HG03558 (cell line): ENCODE measurements around the gene MRPL48.
"Not testable (repeated sequence)": the region's sequence is repeated elsewhere in the genome, so short reads cannot be mapped to it uniquely, and the experiment has no call there.

Experiments used
- ATAC-seq: cut with Tn5 transposase; IDR thresholded peaks from one replicate; pipeline ENCODE4 v1.9.1; 2021; ENCODE audit warnings: moderate number of reproducible peaks; ENCODE audit not compliant: unreplicated experiment; ENCODE audit errors: extremely low read depth

MRPL48 gene

GRCh38 chr11:73880449-73880848, 92.8 kb downstream of the MRPL48 start:
- ATAC-seq: not testable (repeated sequence)

- ATAC-seq: no peak
These were observed 96.2 kb downstream of the MRPL48 start for GRCh38 chr11:73883856-73884255.

GRCh38 chr11:73888244-73888643, 100.6 kb downstream of the MRPL48 start:
- ATAC-seq: no peak

GRCh38 chr11:73889019-73889418, 101.3 kb downstream of the MRPL48 start:
- ATAC-seq: no peak

GRCh38 chr11:73889536-73889935, 101.9 kb downstream of the MRPL48 start:
- no peak for ATAC-seq

- ATAC-seq: no peak
These were observed 105.4 kb downstream of the MRPL48 start for GRCh38 chr11:73893041-73893440.

- ATAC-seq: no peak
These were observed 107.2 kb downstream of the MRPL48 start for GRCh38 chr11:73894725-73895335.

GRCh38 chr11:73902303-73902702, 114.6 kb downstream of the MRPL48 start:
- ATAC-seq: no peak

- ATAC-seq: no peak
These were observed 119.5 kb downstream of the MRPL48 start for GRCh38 chr11:73907191-73907590.

GRCh38 chr11:73912026-73912425, 124.4 kb downstream of the MRPL48 start:
- ATAC-seq: no peak

GRCh38 chr11:73913472-73913871, 125.8 kb downstream of the MRPL48 start:
- ATAC-seq: no peak

- ATAC-seq: no peak
These were observed 126.6 kb downstream of the MRPL48 start for GRCh38 chr11:73914284-73914683.
